Astrocyte (in vitro differentiated cells and primary cell): ENCODE results near the gene FAM47E.

Experiments used
- CTCF ChIP-seq: IDR thresholded peaks from 2 replicates; pipeline ENCODE4 v1.5.1; 2011; ENCODE audit warnings: low read depth, mild to moderate bottlenecking, inconsistent platforms, low read length, moderate library complexity; ENCODE audit not compliant: insufficient read depth
- EZH2 ChIP-seq: IDR thresholded peaks from 2 replicates; pipeline ENCODE4 v1.6.1; 2012; ENCODE audit warnings: mild to moderate bottlenecking, low read length, inconsistent platforms; ENCODE audit not compliant: insufficient read depth

DNA sequence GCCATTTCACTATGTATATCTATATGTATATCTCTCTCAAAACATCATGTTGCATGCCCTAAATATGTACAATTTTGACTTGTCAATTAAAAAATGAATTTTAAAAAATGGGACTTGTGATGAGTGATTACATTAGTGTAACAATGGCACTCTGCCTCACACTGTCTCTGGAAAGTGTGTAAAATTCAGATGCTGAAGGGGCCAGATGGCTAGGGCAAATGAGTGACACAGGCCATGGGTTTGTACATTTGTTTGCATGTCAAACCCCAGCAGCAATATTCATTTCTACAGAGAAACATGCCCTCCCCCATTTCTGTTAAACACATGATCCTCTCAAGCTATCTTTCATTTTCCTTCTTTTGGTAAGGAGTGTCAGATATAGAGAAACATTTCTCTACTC, 46.0 kb upstream of the FAM47E start:
- no peak for TF ChIP-seq CTCF
- TF ChIP-seq EZH2, result no peak
